ENCODE measurements around the gene SOCS2.
"Not testable (repeated sequence)": the region's sequence is repeated elsewhere in the genome, so short reads cannot be mapped to it uniquely, and the experiment has no call there.

Gene SOCS2

GRCh38 chr12:93624595-93625294 is 52.3 kb downstream of the SOCS2 start:
- DNase-seq (ENCODE audit: extremely low spot score, insufficient read length, low read depth) (no peak), FAIRE-seq (peak; percentile 9)

GRCh38 chr12:93625295-93625645 is 52.8 kb downstream of the SOCS2 start:
- FAIRE-seq; DNase-seq (ENCODE audit: extremely low spot score, insufficient read length, low read depth): not testable (repeated sequence)

- FAIRE-seq = no peak
Measured at GRCh38 chr12:93626160-93626559, 53.7 kb downstream of the SOCS2 start.

More at GRCh38 chr12:93626160-93626559, 53.7 kb downstream of the SOCS2 start:
- DNase-seq (ENCODE audit: extremely low spot score, insufficient read length, low read depth) = no peak

Data from GM18507 (cell line).